ENCODE data around the gene OLFML2A.

The OLFML2A gene

DNA sequence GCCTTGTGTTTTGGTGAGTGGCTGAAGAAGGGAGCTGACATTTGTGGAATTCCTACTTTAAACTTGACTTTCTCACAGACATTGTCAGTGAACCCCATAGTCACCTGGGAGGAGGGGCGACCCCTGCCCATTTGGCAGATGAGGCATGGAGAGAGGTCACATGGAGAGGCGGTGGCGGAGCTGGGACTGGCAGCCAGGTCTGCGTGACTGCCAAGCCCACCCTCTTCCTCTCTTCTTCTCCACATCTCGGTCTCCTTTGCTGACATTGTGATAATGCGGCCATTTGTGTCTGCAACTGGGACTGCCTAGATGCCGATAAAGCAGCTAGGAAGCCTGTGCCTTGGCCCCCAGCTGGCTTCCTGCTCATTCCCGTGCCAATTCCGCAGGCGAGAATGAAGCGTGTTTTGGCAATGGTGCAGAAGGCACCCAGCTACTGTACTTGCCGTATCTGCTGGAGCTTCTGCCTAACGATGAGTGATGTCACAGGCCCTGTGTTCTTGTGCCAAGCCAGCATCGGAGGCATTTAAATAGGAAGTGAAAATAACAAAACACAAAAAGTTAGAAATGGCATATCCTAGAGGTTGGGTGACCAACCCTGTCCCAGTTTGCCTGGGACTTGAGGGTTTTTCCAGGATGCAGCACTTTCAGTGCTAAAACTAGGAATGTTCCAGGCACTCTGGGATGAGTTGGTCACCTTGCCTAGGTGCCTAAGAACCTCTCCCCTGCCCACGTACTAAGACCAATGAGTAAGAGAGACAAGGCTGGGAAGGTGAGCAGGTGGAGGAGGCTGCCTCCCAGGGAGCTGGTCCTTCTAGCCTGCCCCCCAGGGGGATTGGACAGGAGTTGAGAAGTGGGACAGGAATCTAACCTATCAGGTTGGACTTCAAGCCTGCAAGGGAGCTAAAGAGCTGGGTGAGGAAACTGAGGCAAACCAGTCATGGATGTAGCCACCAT, 23.6 kb downstream of the OLFML2A start:
- no peak for DNase-seq

DNA sequence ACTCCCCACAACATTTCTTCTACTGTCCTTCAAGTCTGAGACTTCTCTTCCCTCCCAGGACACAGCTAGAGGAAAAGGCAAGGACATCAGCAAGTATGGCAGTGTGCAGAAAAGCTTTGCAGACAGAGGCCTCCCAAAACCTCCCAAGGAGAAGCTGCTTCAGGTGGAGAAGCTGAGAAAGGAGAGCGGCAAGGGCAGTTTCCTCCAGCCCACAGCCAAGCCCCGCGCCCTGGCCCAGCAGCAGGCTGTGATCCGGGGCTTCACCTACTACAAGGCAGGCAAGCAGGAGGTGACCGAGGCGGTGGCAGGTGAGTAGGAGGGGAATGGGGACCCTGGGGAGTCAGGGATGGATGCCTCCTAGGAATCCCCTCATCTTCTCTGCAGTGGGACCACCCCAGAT, 24.4 kb downstream of the OLFML2A start:
- no peak for DNase-seq

DNA sequence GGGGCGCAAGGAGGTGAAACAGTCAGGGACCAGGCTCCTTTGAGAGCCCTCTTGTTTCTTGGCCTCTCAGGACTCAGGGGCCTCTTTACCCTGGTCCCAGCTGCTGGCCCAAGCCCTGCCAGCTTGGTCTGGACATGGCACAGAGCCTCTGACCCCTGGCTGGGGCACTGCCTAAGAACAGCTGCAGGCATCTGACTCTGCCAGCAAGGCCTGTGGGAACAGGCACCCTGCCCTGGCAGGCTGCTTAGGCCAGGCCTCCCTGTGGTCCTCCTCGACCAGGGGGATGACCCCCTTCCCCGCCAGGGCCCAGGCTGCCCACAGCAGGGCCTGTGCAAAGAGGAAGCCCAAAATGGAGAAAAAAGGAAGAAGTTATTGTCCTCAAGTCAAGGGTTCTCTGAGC, 25.5 kb downstream of the OLFML2A start:
- no peak for DNase-seq

DNA sequence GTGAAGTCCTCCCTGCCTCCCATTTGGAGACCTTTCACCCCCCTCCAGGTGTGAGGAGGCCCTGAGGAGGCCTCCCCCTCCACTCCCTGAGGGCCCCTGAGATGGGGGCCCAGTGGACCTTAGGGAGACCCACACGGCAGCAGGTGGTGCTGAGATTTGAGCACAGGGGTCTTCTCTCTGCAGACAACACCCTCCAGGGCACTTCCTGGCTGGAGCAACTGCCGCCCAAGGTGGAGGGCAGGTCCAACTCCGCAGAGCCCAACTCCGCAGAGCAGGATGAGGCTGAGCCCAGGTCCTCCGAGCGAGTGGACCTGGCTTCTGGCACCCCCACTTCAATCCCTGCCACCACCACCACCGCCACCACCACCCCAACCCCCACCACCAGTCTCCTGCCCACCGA, 27.0 kb downstream of the OLFML2A start:
- no peak for DNase-seq

DNA sequence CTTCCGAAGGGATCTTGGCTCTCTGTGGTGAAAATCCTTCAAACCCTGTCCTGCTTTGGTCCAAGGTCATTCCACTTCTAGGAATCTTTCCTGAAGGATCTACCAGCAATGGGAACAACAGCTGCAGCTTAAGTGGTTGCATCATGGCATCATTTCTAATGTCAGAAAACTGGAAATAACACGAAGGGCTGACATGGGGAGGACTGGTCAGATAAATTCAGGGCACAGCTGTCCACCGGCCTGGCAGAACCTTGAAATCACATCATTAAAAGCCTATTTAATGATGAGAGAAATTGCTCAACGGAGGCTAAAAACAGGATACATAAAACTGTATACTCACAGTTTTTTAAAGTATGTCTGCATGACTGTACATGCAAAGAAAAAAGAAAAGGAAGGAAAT, 28.3 kb downstream of the OLFML2A start:
- DNase-seq, result no peak

DNA sequence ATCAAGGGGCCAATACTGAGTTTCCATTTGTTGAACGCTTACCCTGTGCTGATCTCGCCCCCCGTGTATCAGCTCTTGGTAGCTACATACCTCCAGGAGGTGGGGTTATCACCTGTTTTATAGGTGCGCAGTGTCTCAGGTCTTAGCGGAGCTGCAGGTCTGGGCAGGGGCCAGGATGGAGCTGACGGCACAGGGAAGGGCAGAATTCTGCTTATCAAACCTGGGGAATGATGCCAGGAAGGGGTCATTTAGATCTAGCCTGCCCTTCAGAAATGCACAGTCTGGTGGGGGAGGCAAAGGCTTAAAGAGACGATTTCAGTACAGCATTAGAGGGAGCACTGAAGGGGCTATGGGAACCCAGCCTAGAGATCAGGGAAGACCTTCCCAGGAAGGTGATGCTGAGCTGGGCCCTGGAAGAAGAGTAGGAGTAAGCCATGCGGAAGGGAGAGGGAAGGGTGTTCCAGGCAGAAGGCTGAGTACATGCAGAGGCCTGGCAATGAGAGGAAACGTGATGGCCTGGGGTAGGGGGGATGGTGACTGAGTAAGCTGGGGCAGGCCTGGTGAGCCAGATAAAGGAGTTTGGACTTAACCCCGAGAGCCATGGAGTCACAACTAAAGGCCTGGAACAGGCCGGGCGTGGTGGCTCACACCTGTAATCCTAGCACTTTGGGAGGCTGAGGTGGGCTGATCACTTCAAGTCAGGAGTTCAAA, 31.5 kb downstream of the OLFML2A start:
- no peak for DNase-seq

DNA sequence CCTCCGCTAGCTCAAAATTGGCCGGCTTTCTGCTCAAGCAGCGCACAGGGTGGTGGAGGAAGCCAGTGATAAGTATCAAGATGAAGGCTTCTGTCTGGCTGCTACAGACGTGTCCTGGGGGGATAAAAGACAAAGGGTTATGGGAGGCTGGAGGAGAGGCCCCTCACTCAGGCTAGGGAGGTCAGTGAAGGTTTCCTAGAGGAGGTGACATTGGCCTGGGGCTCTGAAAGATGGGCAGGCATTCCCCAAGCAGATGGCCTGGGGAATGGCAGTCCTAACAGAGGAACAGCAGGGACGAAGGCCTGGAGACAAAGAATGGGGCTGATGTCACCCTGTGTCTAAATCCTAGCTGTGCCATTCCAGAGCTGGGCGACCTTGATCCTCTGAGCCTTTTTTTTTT, 32.3 kb downstream of the OLFML2A start:
- DNase-seq, result no peak

DNA sequence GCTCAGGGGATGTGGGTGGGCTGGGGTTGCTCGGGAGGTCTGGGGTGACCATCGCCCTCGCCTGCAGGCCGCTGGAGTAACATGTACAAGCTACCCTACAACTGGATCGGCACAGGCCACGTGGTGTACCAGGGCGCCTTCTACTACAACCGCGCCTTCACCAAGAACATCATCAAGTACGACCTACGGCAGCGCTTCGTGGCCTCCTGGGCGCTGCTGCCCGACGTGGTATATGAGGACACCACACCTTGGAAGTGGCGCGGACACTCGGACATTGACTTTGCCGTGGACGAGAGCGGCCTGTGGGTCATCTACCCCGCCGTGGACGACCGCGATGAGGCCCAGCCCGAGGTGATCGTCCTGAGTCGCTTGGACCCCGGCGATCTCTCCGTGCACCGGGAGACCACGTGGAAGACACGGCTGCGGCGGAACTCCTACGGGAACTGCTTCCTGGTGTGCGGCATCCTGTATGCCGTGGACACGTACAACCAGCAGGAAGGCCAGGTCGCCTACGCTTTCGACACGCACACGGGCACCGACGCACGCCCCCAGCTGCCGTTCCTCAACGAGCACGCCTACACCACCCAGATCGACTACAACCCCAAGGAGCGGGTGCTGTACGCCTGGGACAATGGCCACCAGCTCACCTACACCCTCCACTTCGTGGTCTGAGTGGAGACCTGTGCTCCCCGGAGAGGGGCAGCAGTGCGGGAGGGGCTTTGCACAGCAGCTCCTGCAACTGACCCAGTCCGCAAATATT, 33.0 kb downstream of the OLFML2A start:
- DNase-seq, result no peak

DNA sequence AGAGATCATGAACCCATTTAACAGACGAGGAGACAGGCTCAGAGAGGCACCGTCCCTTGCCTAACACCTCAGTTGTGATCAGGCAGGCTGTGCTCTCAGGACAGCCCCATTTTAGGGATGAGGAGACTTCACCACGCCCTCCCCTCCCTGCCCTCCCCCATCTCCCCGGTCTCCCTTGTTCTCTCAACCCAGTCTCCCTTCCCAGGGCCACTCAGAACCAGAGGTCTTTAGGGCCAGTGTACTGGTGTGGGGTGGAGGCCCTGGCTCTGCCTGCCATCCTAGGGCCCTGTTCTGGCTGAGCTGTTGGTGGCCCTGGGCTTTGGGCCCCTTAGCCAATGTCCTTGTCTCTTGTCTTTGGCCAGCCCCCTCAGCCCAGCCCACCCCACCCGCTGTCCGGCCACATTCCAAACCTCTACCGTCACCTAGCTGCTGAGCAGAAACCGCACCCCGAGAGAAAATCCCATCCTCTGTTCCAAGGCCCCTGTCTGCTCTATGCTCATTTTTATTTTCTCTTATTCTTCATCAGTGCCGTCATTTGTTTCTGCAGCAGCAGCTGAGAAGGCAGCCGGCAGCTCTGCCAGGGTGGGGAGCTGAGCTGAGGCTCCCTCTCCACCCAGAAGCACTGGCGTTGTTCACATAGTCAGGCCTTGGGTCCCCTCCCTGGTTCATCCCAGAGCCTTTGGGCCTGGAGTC, 33.9 kb downstream of the OLFML2A start:
- no peak for DNase-seq

DNA sequence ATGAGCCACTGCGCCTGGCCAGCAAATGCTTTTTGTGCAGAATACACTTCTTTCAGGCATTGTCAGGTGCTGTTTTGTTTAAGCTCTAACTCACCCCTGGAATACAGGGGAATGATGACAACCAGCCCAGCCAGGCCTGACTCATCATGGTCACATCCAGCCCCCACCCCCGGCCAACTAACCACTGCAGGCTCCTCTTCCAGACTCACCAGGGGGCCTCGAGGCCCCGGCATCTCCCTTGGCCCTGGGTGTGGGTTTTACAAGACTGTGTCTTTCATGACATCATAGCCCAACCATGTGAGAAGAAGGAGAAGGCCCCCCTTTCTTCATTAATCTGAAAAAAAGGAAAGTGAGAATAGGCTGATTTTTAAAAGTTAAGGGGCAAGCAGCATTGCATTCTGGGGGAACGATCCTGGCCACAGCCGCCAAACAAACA, 35.5 kb downstream of the OLFML2A start:
- DNase-seq, result no peak

DNA sequence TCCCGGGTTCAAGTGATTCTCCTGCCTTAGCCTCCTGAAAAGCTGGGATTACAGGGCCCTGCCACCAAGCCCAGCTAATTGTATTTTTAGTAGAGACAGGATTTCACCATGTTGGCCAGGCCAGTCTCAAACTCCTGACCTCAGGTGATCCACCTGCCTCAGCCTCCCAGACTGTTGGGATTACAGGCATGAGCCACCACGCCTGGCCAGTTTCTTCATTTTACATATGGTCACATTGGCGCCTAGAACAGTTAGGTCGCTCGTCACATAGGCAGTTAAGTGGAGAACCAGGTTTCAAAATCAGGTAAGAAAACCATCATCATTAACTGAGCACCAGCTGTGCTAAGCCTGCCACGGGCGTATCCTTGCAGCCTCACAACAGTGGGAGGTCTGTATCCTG, 36.1 kb downstream of the OLFML2A start:
- no peak for DNase-seq

DNA sequence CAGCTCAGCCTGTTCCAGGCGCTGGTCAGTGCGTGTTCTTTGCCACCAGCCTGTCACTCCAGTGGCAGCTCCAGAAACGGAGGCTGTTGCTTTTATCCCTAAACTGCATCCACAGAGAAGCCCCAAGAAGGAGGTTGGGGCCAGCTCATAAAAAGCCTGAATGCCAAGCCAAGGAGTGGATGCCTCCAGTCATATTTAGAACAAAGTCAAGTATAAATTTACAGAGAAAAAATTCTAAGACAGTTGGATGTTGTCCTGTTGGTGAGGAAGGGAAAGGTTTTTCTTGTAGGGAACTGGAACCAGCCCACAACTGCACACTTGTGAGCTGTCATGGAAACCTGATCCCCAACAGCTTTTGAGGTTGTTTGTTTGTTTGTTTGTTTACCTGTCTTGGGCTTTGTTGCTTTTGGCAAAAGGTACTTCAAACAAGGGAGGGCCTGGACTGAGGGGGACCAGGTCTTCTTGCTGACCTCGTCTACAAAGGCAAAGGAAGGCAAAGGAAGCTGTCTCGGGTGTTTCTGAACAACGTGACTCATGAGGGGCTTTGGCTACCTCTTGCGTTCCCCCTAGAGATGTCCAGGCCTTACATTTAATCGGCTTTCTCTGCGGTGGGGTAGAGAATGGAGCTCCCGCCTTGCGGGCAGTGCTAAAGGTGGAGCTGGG, 36.7 kb downstream of the OLFML2A start:
- no peak for DNase-seq

DNA sequence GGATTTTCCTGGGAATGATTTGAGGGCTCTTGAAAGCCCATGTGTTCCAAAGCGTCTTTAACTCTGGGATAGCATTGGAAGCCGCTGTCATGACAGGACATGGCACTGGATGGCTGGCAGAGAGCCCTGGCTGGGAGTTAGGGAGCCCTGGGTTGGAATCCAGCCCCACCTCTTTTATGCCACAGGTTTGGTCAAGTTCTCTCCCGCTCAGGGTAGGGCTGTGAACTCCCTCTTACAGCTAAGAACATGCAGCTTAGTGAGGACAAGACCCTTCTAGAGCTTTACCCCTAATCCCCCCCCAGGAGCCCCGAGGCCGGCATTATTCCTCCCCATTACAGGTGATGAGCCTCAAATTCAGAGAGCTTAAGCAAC, 37.2 kb downstream of the OLFML2A start:
- DNase-seq, result no peak

DNA sequence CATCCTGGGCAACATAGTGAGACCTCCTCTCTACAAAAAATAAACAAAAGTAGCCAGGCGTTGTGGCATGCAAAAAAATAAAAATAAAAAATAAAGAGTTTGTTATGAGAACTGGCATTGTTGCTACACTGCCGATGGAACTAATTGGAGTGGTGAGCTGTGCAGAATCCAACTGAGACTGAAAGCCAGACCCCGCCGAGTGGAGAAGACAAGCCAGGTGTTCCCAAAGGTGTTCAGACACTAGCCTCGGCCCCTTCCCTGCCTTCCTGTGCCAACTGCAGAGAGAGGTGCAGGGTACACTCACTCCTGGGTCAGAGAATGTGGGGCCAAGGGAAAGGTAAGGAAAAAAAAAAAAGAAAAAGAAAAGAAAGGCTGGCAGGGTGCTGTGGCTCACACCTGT, 38.7 kb downstream of the OLFML2A start:
- no peak for DNase-seq

DNA sequence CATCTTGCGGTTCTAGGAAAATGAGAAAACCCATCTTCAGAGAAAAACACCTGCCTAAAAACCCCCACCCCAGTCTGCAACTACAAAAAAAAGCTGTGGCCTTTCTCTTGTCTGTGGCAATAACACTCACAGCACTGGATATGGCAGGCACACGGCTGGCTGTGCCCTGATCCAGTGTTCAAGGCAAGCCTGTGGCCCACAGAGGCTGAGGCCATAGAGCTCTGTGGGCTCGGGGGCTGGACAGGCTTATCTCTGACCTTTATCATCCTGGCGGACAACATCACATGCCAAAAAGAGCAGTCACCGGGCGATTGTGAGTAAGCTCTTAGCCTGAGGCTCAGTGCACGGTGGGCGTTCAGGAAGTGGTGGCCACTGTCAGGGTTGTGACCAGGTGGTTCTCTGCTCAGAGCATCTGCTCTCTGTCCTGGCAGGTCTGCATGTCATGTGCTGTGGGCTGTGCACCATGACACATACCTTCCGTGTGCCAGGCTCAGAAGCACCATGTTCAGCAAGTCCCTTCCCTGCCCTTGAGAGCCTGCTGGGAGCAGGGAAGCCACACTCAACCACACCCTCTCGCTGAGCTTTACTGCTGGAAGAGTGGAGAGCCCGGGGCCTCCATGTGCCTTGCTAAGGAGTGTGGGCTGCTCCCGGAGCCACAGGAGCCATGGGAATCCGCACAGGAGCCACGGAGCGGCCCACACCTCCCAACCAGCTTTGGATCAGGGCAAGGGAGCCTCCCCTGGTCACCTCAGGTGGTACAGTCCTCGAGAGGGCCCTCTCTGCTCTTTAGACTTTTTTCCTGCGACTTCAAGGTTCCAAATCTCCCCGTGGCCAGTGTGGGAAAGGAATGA, 41.7 kb downstream of the OLFML2A start:
- no peak for DNase-seq

DNA sequence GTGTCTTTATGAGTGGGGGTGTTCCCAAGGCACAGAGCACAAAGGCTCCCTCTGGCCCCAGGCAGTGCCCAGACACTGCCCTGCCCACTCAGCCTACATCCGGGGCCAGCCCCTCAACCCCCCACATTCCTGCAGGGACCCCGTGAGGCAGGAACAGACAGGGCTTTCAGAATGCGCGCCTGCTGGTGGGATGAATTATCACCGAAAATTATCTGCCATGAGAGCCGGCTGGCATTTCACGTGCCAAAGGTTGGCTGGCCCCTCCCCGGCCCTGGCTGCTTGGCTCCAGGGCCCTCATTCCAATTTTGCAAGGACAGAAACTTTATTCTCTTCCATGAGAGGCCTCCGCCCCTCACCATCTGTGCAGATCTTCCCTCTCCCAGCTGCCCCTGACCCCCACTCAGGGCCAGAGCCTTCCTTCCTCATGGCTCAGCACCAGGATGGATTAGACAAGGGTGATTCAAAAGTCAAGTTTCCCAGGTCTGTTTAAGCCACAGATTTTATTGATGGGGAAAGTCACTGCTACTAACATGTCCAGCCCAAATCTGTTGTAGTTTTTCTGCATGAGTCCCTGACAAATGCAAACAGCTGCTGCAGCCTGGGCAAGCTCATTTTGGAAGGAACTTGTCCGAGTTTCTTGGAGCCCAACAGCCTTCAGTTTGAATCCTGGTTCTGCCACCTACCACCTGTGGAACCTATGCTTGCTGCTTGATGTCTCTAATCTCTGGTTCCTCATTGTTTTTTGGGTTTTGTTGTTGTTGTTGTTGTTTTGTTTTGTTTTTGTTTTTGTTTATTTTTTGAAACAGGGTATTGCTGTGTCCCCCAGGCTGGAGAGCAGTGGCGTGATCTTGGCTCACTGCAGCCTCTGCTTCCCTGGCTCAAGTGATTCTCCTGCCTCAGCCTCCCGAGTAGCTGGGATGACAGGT, 44.0 kb downstream of the OLFML2A start:
- no peak for DNase-seq

DNA sequence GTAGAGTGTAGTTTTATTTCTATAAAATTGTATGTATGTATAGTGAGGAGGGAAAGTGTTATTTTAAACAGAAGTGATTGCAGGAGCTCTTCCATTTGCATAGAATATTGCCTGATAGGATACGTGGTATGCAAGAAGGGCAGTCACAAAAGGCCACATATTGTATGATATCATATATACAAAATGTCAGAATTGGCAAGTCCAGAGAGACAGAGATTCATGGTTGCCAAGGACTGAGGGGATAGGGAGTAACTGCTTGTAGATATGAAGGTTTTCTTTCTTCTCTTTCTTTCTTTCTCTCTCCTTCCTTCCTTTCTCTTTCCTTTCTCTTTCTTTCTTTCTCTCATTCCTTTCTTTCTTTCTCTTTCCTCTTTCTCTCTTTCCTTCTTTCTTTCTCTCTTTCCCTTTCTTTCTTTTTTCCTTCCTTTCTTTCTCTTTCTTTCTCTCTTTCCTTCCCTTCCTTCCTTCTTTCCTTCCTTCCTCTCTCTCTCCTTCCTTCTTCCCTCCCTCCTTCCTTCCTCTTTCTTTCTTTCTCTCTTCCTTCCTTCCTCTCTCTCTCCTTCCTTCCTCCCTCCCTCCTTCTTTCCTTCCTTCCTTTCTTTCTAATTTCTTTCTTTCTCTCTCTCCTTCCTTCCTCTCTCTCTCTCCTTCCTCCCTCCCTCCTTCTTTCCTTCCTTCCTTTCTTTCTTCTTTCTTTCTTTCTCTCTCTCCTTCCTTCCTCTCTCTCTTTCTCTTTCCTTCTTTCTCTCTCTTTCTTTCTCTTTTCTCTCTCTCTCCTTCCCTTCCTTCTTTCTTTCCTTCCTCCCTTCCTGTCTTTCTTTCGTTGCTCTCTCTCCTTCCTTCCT, 51.8 kb downstream of the OLFML2A start:
- DNase-seq, result no peak

DNA sequence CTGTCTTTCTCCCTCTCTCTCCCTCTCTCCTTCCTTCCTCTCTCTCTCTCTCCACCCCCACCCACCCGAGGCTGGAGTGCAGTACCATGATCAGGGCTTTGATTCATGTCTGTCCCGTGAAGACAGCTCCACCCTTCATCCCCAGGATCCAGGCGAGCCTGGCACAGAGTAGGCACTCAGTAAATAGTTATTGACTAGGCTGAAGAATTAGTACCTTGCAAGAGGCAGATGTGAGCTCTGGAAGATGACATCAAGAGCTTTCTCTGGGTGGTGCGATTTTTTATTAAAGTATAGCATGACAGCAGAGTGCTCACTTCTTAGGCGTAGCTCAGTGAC, 52.4 kb downstream of the OLFML2A start:
- no peak for DNase-seq

DNA sequence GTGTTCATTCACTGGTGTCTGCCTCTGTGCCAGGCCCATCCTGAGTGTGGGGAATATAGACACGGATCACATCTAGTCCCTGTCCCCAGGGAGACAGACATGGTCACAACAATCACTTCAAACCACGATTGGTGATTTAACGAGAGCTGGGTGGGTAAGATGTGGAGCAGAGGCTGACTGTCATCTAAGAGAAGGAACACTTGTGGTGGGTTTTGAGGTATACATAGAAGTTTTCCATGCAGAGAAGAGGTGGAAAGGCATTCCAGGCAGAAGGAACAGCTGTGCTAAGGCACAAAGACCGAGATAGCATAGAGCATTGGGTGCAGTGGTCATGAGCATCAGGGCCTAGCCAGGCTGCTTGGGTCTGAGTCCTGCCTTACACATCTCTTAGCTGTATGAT, 53.7 kb downstream of the OLFML2A start:
- no peak for DNase-seq
